ENCODE measurements around the gene PTPRU.

Gene PTPRU

GRCh38 chr1:29251164-29252124 is 15.1 kb downstream of the PTPRU start:
- H3K36me3 ChIP-seq: no peaks in the 10 kb centered on the region
- no peak for TF ChIP-seq Cebpa-rat (IDR thresholded peaks at IDR 0.05)
- H3K4me2 ChIP-seq: no peak overlapping the region
- no peak overlapping the region for H3K4me3 ChIP-seq
- peaks cover 0 to 9% (median 1%) of the 10 kb centered on the region in 10 experiments; a peak in 9 of 20 replicates for H3K4me1 ChIP-seq
- no peak overlapping the region for H3K27ac ChIP-seq
- no peaks in the 10 kb centered on the region for H3K9me3 ChIP-seq (replicated peaks in 1 of 11)
- peaks cover 0 to 2% (median 0%) of the 10 kb centered on the region in 11 experiments; a peak in 1 of 22 replicates for H3K27me3 ChIP-seq
- H3K9ac ChIP-seq: no peak overlapping the region
- H4K20me1 ChIP-seq: peaks cover 0 to 5% (median 0%) of the 10 kb centered on the region in 11 experiments; a peak in 5 of 22 replicates

GRCh38 chr1:29253180-29253579 is 16.9 kb downstream of the PTPRU start:
- Histone ChIP-seq H3K4me3 (no peak overlapping the region), H3K4me2 (no peak overlapping the region), H3K27me3 (peaks cover 4 to 19% (median 12%) of the 10 kb centered on the region in 11 experiments; a peak in 20 of 22 replicates), H3K4me1 (peaks cover 0 to 21% (median 12%) of the 10 kb centered on the region in 10 experiments; a peak in 13 of 20 replicates), H3K27ac (no peak overlapping the region), H4K20me1 (peaks cover 0 to 6% (median 0%) of the 10 kb centered on the region in 11 experiments; a peak in 8 of 22 replicates), H3K36me3 (no peaks in the 10 kb centered on the region), H3K9ac (no peak overlapping the region), H3K9me3 (replicated peaks in 1 of 11) (no peaks in the 10 kb centered on the region)
- no peak for TF ChIP-seq Cebpa-rat (IDR thresholded peaks at IDR 0.05)

GRCh38 chr1:29254346-29254745 is 18.0 kb downstream of the PTPRU start:
- Histone ChIP-seq H3K4me3 (no peak overlapping the region), H3K9ac (no peak overlapping the region), H3K27ac (no peak overlapping the region), H3K9me3 (replicated peaks in 1 of 11) (no peaks in the 10 kb centered on the region), H3K36me3 (no peaks in the 10 kb centered on the region), H3K27me3 (peaks cover 16 to 31% (median 24%) of the 10 kb centered on the region in 11 experiments), H4K20me1 (peaks cover 0 to 11% (median 0%) of the 10 kb centered on the region in 11 experiments; a peak in 7 of 22 replicates), H3K4me1 (peaks cover 4 to 22% (median 18%) of the 10 kb centered on the region in 10 experiments; a peak in 18 of 20 replicates), H3K4me2 (no peak overlapping the region)
- no peak for TF ChIP-seq Cebpa-rat (IDR thresholded peaks at IDR 0.05)

GRCh38 chr1:29255134-29255666 is 18.9 kb downstream of the PTPRU start:
- peaks cover 0 to 12% (median 0%) of the 10 kb centered on the region in 11 experiments; a peak in 7 of 22 replicates for H4K20me1 ChIP-seq
- H3K27ac ChIP-seq: no peak overlapping the region
- TF ChIP-seq Cebpa-rat (IDR thresholded peaks at IDR 0.05): no peak
- H3K9ac ChIP-seq: no peak overlapping the region
- peaks cover 24 to 39% (median 32%) of the 10 kb centered on the region in 11 experiments for H3K27me3 ChIP-seq
- H3K4me3 ChIP-seq: no peak overlapping the region
- no peak overlapping the region for H3K4me2 ChIP-seq
- no peaks in the 10 kb centered on the region for H3K36me3 ChIP-seq
- no peaks in the 10 kb centered on the region for H3K9me3 ChIP-seq (replicated peaks in 1 of 11)
- H3K4me1 ChIP-seq: peaks cover 4 to 23% (median 20%) of the 10 kb centered on the region in 10 experiments; a peak in 18 of 20 replicates

GRCh38 chr1:29256394-29256793 is 20.1 kb downstream of the PTPRU start:
- TF ChIP-seq Cebpa-rat (IDR thresholded peaks at IDR 0.05): no peak
- no peaks in the 10 kb centered on the region for H3K36me3 ChIP-seq
- H3K27ac ChIP-seq: no peak overlapping the region
- H4K20me1 ChIP-seq: peaks cover 0 to 17% (median 0%) of the 10 kb centered on the region in 11 experiments; a peak in 7 of 22 replicates
- H3K9ac ChIP-seq: no peak overlapping the region
- H3K4me1 ChIP-seq: peaks cover 4 to 23% (median 20%) of the 10 kb centered on the region in 10 experiments; a peak in 18 of 20 replicates
- no peaks in the 10 kb centered on the region for H3K9me3 ChIP-seq (replicated peaks in 1 of 11)
- H3K27me3 ChIP-seq: peaks cover 31 to 49% (median 43%) of the 10 kb centered on the region in 11 experiments
- H3K4me2 ChIP-seq: peak overlapping the region in 6 of 11 experiments; percentile 19 to 71 (median 67); a peak in 9 of 22 replicates
- no peak overlapping the region for H3K4me3 ChIP-seq

GRCh38 chr1:29256979-29257804 is 20.9 kb downstream of the PTPRU start:
- Histone ChIP-seq H3K4me3 (no peak overlapping the region), H3K4me1 (peaks cover 4 to 23% (median 20%) of the 10 kb centered on the region in 10 experiments; a peak in 18 of 20 replicates), H3K9me3 (replicated peaks in 1 of 11) (no peaks in the 10 kb centered on the region), H3K4me2 (peak overlapping the region in 8 of 11 experiments; percentile 19 to 71 (median 64); a peak in 16 of 22 replicates), H3K27ac (no peak overlapping the region), H3K9ac (no peak overlapping the region), H3K36me3 (no peaks in the 10 kb centered on the region), H4K20me1 (peaks cover 0 to 17% (median 0%) of the 10 kb centered on the region in 11 experiments; a peak in 7 of 22 replicates), H3K27me3 (peaks cover 31 to 49% (median 46%) of the 10 kb centered on the region in 11 experiments)
- no peak for TF ChIP-seq Cebpa-rat (IDR thresholded peaks at IDR 0.05)

GRCh38 chr1:29258189-29258975 is 22.1 kb downstream of the PTPRU start:
- Histone ChIP-seq H3K4me2 (peak overlapping the region in 7 of 11 experiments; percentile 94 to 99 (median 97); a peak in 11 of 22 replicates), H3K9me3 (replicated peaks in 1 of 11) (no peaks in the 10 kb centered on the region), H4K20me1 (peaks cover 0 to 12% (median 0%) of the 10 kb centered on the region in 11 experiments; a peak in 6 of 22 replicates), H3K27ac (no peak overlapping the region), H3K36me3 (no peaks in the 10 kb centered on the region), H3K4me3 (no peak overlapping the region), H3K9ac (no peak overlapping the region), H3K27me3 (peaks cover 31 to 49% (median 46%) of the 10 kb centered on the region in 11 experiments), H3K4me1 (peaks cover 4 to 23% (median 20%) of the 10 kb centered on the region in 10 experiments; a peak in 18 of 20 replicates)
- TF ChIP-seq Cebpa-rat (IDR thresholded peaks at IDR 0.05): no peak
